Muscle layer of duodenum (tissue), 2 donors: ENCODE data around the gene CDKN3.

Experiments
- H3K27ac ChIP-seq: one replicate; pipeline ENCODE4 v1.7.0; 2013; ENCODE audit warnings: mild to moderate bottlenecking, low read length
- H3K27me3 ChIP-seq: one replicate; pipeline ENCODE4 v1.7.0; 2013; ENCODE audit warnings: low read depth, mild to moderate bottlenecking, control low read depth, low read length
- H3K36me3 ChIP-seq, 2 donors: one replicate each; pipeline ENCODE4 v1.7.0; 2013; ENCODE audit warnings: low read length in 2 of 2, control low read depth in 1 of 2, mild to moderate bottlenecking in 1 of 2; ENCODE audit not compliant: insufficient read depth in 2 of 2, control insufficient read depth in 1 of 2
- H3K4me1 ChIP-seq, 2 donors: one replicate each; pipeline ENCODE4 v1.7.0; 2013; ENCODE audit warnings: low read length in 2 of 2, mild to moderate bottlenecking in 2 of 2, control low read depth in 1 of 2, moderate library complexity in 1 of 2; ENCODE audit not compliant: insufficient read depth in 2 of 2, control insufficient read depth in 1 of 2
- H3K4me3 ChIP-seq, 2 donors: one replicate each; pipeline ENCODE4 v1.7.0; 2013; ENCODE audit warnings: low read length in 2 of 2, low read depth in 1 of 2, mild to moderate bottlenecking in 1 of 2
- H3K9me3 ChIP-seq, 2 donors: one replicate each; pipeline ENCODE4 v1.7.0; 2013; ENCODE audit warnings: low read length in 2 of 2, control low read depth in 1 of 2, mild to moderate bottlenecking in 1 of 2; ENCODE audit not compliant: control insufficient read depth in 1 of 2
- donor health status: healthy.

The CDKN3 gene

DNA sequence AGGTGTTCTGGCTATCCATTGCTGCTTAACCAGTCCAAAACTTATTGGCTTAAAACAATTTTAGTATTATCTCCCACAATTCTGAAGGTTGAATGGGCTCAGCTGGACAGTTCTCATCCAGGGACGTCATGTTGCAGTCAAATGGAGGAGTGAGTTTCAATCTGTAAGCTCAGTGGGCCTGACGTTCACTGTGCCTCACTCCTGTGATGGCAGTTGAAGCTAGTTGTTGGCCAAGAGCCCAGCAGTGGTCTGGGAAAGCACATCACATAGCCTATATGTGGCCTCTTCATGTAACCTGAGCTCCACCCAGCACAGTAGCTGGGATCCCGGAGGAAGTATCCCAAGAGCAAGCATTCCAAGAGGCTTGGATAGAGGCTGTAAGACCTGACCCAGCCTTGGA, 40.6 kb upstream of the CDKN3 start:
- H3K4me1 ChIP-seq: no peaks in the 10 kb centered on the region

DNA sequence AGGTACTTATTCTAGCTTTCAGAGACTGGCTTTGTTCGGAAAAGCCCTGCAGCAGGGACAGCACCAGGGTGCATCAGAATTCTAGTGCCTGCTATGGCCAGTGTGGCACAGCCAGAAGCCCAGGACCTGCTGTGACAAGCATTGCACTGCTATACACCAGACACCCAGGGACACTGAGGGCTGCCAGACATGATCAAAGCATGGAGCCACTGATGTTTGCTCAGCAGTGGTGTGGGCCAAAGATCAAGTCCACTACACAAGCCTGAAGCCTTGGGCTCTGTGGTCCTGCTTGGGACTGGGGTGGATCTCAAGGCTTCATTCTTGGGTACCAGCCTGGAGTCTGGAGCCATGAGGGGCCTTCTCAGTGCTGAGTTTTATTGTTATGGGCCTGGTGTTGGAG, 36.1 kb upstream of the CDKN3 start:
- Histone ChIP-seq H3K9me3 (no peaks in the 10 kb centered on the region), H3K27ac (no peak overlapping the region), H3K4me1 (no peaks in the 10 kb centered on the region), H3K27me3 (no peaks in the 10 kb centered on the region), H3K36me3 (no peaks in the 10 kb centered on the region), H3K4me3 (no peak overlapping the region)

More for the DNA sequence above, 40.6 kb upstream of the CDKN3 start:
- Histone ChIP-seq H3K4me3 (no peak overlapping the region), H3K27me3 (no peaks in the 10 kb centered on the region), H3K27ac (no peak overlapping the region), H3K9me3 (no peaks in the 10 kb centered on the region), H3K36me3 (no peaks in the 10 kb centered on the region)

DNA sequence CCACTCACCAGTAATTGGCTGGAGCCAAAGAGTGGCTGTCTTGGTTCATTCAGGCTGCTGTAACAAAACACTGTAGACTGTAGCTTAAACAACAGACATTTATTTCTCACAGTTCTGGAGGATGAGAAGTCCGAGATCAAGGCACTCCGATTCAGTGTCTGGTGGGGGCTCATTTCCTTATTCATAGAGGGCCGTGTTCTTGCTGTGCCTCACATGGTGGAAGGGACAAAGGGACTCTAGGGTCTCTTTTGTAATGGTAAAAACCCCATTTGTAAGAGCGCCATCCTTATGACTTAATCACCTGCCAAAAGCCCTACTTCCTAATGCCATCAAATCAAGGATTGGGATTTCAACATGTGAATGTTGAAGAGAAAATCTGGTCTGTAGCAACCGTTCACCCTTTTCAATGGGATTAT, 34.7 kb upstream of the CDKN3 start:
- Histone ChIP-seq H3K27ac (no peak overlapping the region), H3K4me1 (peaks cover 0 to 4% of the 10 kb centered on the region in 2 donors), H3K4me3 (no peak overlapping the region), H3K36me3 (no peaks in the 10 kb centered on the region), H3K9me3 (no peaks in the 10 kb centered on the region), H3K27me3 (no peaks in the 10 kb centered on the region)

DNA sequence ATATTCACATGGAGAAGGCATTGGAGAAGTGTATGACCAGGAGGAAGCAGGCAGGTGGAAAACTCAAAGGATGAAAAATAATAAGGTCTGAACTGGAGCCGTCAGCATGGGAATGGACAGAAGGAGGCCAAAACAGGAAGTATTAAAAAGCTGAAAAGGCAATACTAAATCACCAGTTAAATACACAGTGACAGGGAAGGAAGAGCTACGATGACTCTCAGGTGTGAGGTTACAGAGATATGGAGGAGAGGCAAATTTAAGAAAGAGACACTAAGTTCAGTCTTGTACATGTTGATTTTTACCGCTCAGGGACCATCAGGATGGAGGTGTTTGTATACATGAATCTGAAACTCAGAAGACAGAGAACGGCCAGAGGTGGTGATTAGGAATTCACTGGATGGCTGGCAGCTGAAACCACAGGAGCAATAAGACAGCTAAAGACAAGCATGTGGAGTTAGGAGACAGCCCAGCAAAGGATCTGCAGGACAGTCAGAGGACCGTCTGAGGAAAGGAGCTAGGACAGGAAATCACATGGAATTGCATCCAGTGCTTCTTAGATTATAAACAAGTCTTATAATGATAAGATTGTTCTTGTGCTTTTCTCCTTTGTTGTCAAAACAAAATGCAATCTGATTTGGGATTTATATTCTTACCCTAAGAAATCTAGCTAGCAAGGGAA, 33.9 kb upstream of the CDKN3 start:
- no peak overlapping the region for H3K4me3 ChIP-seq
- no peaks in the 10 kb centered on the region for H3K27me3 ChIP-seq
- H3K4me1 ChIP-seq: peaks cover 0 to 8% of the 10 kb centered on the region in 2 donors
- no peaks in the 10 kb centered on the region for H3K9me3 ChIP-seq
- no peak overlapping the region for H3K27ac ChIP-seq
- no peaks in the 10 kb centered on the region for H3K36me3 ChIP-seq

DNA sequence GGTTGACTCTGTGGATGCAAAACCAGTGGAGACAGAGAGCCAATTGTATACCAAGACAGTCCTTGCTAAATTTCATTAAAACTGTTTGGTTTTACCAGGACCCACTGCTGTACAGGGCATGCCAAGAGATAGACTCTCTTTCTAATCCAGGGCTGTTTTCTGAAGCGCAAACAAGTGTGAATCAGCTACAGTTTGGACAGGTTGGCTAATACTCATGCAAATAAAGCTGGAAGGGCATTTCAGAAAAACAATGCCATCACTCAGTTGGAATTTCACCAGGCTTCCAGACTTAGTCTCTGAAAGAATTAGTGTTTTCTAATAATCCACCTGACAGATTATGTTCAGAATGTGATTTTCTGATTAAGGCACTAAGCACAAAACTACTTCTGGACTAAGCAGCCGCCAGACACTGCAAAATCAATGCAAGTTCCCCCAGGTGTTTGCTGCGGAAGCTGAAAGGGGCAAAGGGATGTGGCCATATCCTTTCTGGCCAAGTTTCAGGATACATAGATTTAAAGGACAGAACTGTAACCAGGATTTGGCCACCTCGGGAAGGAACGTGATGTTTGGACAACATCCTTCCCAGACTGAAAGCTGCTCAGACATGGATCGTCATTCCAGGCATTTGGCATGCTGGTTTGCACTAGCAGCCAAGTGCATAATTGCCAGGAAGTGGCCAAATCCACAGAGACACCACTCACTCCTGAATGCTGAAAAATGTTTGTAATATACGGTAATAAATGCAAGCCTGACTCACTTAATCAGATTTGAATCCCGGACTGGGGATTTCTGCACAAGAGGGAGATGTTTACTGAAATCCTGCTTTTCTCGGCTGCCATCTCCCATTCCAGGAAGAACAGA, 32.0 kb upstream of the CDKN3 start:
- H3K36me3 ChIP-seq: no peaks in the 10 kb centered on the region
- H3K4me1 ChIP-seq: peaks cover 0 to 8% of the 10 kb centered on the region in 2 donors
- peak overlapping the region; percentile 30 for H3K27ac ChIP-seq
- H3K4me3 ChIP-seq: no peak overlapping the region
- H3K9me3 ChIP-seq: no peaks in the 10 kb centered on the region
- no peaks in the 10 kb centered on the region for H3K27me3 ChIP-seq

DNA sequence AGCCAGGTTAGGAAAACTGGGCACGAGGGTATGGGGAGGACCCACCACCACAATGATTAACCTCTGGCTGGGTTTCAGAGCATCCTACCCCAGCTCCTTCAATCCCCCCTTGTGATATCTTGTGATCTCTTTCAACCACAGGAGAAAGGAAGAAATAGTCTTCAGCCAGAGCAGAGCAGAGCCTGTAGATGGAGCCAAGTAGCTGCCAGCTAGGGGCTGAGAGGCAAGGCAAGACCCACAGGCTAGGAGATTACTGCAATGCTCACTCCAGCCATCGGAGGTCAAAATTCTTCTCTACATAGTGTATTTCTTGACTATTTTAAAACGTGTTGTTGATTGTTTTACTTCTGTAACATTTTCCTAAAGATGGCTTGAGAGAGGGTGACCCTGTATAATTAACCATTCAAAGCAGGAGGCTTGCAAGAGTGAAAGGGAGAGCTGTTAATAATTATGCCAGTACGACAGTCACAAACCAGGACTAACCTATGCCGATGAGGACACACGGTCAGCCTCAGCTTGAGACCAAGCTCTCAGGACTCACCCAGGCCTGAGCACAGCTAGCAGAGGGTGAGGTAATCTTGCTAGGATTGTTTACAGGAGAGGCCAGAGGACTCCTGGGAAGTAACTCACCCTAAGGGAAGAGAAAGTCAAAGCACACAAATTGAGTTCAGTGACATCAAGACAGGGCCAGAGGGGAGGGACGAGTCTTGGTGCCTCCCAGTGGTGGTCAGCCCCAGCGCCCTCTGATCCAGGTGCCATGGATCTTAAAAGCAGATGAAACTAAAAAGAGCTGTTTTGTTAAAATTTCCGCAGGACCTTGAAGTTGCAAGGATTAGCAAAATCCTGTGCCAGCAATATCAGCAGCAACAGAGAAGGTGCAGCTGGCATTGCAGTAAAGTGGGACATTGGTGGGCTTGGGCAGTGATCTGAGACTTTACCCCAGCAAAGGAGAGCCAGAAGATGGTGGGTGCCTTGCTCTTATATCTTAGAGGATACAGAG, 29.8 kb upstream of the CDKN3 start:
- H3K9me3 ChIP-seq: no peaks in the 10 kb centered on the region
- H3K36me3 ChIP-seq: no peaks in the 10 kb centered on the region
- peaks cover 0 to 8% of the 10 kb centered on the region in 2 donors for H3K4me1 ChIP-seq
- no peaks in the 10 kb centered on the region for H3K27me3 ChIP-seq
- no peak overlapping the region for H3K4me3 ChIP-seq
- no peak overlapping the region for H3K27ac ChIP-seq

DNA sequence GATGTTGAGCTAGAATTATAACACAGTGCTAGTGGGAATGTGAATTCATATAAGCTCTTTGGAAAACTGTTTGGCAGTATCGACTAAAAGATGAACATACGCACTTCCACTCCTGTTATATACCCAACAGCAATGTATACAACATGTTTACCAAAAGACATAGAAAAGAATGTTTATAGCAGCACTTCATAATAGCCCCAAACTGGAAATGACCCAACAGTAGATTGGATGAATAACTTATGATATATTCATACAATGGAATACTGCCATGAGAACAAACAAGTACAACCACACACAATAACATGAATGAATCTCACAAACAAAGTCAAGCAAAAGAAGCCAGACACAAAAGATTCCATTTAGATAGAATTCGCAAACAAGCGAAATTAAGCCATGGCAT, 28.5 kb upstream of the CDKN3 start:
- Histone ChIP-seq H3K9me3 (no peaks in the 10 kb centered on the region), H3K4me3 (no peak overlapping the region), H3K27me3 (no peaks in the 10 kb centered on the region), H3K4me1 (peaks cover 0 to 8% of the 10 kb centered on the region in 2 donors), H3K36me3 (no peaks in the 10 kb centered on the region), H3K27ac (no peak overlapping the region)

DNA sequence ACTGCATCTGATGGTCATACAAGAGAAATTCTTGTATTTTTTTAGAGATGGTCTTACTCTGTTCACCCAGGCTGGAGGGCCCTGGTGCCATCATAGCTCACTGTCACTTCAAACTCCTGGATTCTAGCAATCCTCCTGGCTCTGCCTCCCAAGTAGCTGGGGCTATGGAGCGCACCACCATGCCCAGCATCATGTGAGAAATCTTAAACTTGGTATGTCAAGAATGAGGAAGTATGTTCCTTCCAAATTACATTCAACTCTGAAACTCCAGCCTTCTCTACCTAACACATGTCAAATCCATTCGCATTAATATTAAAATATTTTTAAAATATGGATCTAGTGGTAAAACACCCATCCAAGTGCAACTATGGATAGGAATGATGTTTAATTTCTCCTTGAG, 27.5 kb upstream of the CDKN3 start:
- H3K27me3 ChIP-seq: no peaks in the 10 kb centered on the region
- peaks cover 0 to 8% of the 10 kb centered on the region in 2 donors for H3K4me1 ChIP-seq
- no peaks in the 10 kb centered on the region for H3K9me3 ChIP-seq
- no peak overlapping the region for H3K4me3 ChIP-seq
- H3K27ac ChIP-seq: no peak overlapping the region
- no peaks in the 10 kb centered on the region for H3K36me3 ChIP-seq

DNA sequence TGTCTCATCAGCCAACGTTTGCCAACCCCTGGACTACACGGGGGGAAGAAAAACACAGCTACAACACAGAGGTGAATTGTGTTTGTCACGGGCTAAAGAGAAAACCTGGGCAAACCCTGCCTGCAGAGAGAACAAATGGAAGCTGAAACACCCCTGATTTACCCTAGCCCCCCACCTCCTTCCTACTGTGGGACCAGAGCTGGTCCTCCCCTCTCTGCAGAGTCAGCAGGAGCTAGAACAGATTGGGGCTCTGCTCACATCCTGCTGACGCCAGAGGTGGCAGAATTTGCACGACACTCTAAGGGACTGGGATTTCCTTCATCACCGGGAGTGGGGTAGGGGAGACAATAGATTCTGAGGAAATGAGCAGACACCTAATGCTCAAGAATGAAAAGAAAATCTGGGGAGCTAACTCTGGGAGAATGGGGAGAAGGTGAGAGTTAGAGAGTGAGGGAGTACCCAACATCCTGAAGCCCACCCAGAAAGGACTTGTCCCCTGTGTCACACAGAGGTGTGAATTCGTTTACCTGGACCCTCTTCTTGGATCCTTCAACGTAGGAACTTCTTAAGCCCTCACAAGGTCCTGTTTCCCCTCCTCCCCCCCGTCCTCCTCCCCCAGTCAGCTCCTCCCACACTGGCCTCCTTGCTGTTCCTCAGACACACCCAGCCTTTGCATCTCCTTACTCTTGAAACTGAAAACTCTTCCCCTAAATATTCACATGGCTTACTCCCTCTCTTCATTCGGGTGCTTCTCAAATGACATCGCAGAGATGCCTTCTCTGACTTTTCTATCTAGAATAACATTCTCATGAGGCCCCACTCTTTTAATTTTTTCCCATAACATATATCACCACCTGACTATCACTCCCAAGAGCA, 26.2 kb upstream of the CDKN3 start:
- H3K9me3 ChIP-seq: no peaks in the 10 kb centered on the region
- H3K27ac ChIP-seq: no peak overlapping the region
- H3K36me3 ChIP-seq: no peaks in the 10 kb centered on the region
- no peak overlapping the region for H3K4me3 ChIP-seq
- H3K4me1 ChIP-seq: peaks cover 0 to 8% of the 10 kb centered on the region in 2 donors
- no peaks in the 10 kb centered on the region for H3K27me3 ChIP-seq

DNA sequence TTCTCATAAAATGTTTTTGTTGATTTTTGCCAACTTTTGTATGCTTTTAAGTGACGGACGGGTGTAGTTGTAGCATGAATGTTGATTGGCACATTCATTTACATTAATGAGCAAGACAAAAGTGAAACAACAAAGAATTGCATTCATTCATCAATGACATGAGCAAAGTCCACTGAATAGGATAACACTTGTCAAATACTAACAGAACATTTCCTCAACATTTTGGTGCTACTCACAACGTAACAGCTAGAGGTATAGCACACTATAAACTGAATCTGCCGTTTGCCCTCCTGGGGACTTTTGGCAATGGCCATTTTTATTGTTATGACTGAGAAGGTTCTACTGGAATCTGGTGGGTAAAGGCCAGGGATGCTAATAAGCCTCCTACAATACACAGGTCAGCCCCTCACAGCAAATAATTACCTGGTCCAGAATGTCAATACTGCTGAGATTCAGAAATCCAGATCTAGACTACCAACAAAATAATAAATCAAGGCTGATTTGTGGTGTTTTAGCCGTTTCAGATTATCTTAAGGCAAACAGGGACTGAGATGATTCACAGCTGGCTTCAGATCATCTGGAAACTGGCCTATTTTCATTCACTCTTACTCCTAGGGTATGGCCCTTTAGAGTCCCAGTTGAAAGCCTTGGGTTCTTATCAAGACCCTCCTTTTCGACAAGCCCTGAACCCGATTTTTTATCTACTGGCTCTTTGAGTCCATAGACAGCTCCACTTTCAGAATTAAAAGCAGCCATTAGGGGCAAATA, 22.5 kb upstream of the CDKN3 start:
- Histone ChIP-seq H3K36me3 (no peaks in the 10 kb centered on the region), H3K27ac (no peak overlapping the region), H3K4me3 (no peak overlapping the region), H3K4me1 (no peaks in the 10 kb centered on the region), H3K9me3 (no peaks in the 10 kb centered on the region), H3K27me3 (no peaks in the 10 kb centered on the region)
